Neuronal stem cell (in vitro differentiated cells): ENCODE results near the gene HOXC11.

Source experiments
- DNase-seq: peaks from one replicate; pipeline ENCODE4 v3.0.0-alpha.2; 2013; ENCODE audit warnings: low spot score
- H2AFZ ChIP-seq: one replicate; pipeline ENCODE4 v1.6.1; 2013; ENCODE audit warnings: mild to moderate bottlenecking, low read length, inconsistent platforms
- H2AK5ac ChIP-seq: 2 replicates; pipeline ENCODE4 v1.6.1; 2013; ENCODE audit warnings: low read depth, mild to moderate bottlenecking, inconsistent platforms, low read length, moderate library complexity, mixed read lengths
- H2BK120ac ChIP-seq: 2 replicates; pipeline ENCODE4 v1.6.1; 2013; ENCODE audit warnings: low read depth, mild to moderate bottlenecking, inconsistent platforms, low read length, moderate library complexity, mixed read lengths
- H2BK12ac ChIP-seq: one replicate; pipeline ENCODE4 v1.6.1; 2013; ENCODE audit warnings: low read length, inconsistent platforms
- H2BK15ac ChIP-seq: 2 replicates; pipeline ENCODE4 v1.6.1; 2013; ENCODE audit warnings: mild to moderate bottlenecking, low read length, inconsistent platforms, mixed read lengths
- H2BK5ac ChIP-seq: one replicate; pipeline ENCODE4 v1.6.1; 2013; ENCODE audit warnings: inconsistent platforms, mild to moderate bottlenecking, low read length, moderate library complexity
- H3K14ac ChIP-seq: one replicate; pipeline ENCODE4 v1.6.1; 2013; ENCODE audit warnings: low read length, inconsistent platforms
- H3K18ac ChIP-seq: 2 replicates; pipeline ENCODE4 v1.6.1; 2013; ENCODE audit warnings: low read length, inconsistent platforms
- H3K23ac ChIP-seq: 2 replicates; pipeline ENCODE4 v1.6.1; 2013; ENCODE audit warnings: low read depth, mild to moderate bottlenecking, mixed read lengths, low read length, inconsistent platforms; ENCODE audit not compliant: poor library complexity
- H3K27ac ChIP-seq: replicated peaks from 3 replicates; pipeline ENCODE4 v1.5.1; 2013; ENCODE audit warnings: low read length, inconsistent platforms
- H3K27me3 ChIP-seq, 3 experiments: 2 replicates each; pipeline ENCODE4 v1.6.1; 2013; ENCODE audit warnings: low read length in 3 of 3, mild to moderate bottlenecking in 2 of 3, inconsistent platforms in 1 of 3, low read depth in 1 of 3, mixed read lengths in 1 of 3, moderate library complexity in 1 of 3; ENCODE audit not compliant: control insufficient read depth in 3 of 3, insufficient read depth in 3 of 3
- H3K36me3 ChIP-seq, 2 donors: replicated peaks in 1 of 2; 2 replicates each; pipeline ENCODE4 v1.6.1; 2013; ENCODE audit warnings: low read length in 2 of 2; ENCODE audit not compliant: control insufficient read depth in 2 of 2, insufficient read depth in 2 of 2
- H3K4ac ChIP-seq: 2 replicates; pipeline ENCODE4 v1.6.1; 2013; ENCODE audit warnings: inconsistent platforms, mild to moderate bottlenecking, low read length, moderate library complexity
- H3K4me1 ChIP-seq, 2 donors: 1 replicate in 1 of 2; 2 replicates in 1 of 2; pipeline ENCODE4 v1.6.1; 2013; ENCODE audit warnings: low read length in 2 of 2, low read depth in 1 of 2; ENCODE audit not compliant: control insufficient read depth in 2 of 2, insufficient read depth in 1 of 2
- H3K4me2 ChIP-seq: one replicate; pipeline ENCODE4 v1.6.1; 2013; ENCODE audit warnings: mild to moderate bottlenecking, low read length, inconsistent platforms; ENCODE audit not compliant: insufficient read depth, poor library complexity, severe bottlenecking
- H3K4me3 ChIP-seq, 2 donors: 2 replicates each; pipeline ENCODE4 v1.5.1; 2013; ENCODE audit warnings: low read length in 2 of 2, mild to moderate bottlenecking in 2 of 2, inconsistent platforms in 1 of 2, moderate library complexity in 1 of 2
- H3K79me1 ChIP-seq: one replicate; pipeline ENCODE4 v1.6.1; 2013; ENCODE audit warnings: low read depth, mild to moderate bottlenecking, inconsistent platforms, low read length, moderate library complexity
- H3K9ac ChIP-seq: one replicate; pipeline ENCODE4 v1.6.1; 2013; ENCODE audit warnings: mild to moderate bottlenecking, low read depth, low read length, inconsistent platforms; ENCODE audit not compliant: poor library complexity
- H3K9me3 ChIP-seq, 2 donors: replicated peaks in 1 of 2; 2 replicates each; pipeline versions ENCODE3 to v1.6.1; 2013; ENCODE audit warnings: low read length in 2 of 2, mild to moderate bottlenecking in 2 of 2, inconsistent platforms in 1 of 2, low read depth in 1 of 2, mixed read lengths in 1 of 2, moderate library complexity in 1 of 2; ENCODE audit not compliant: control insufficient read depth in 2 of 2, insufficient read depth in 1 of 2
- H4K8ac ChIP-seq: one replicate; pipeline ENCODE4 v1.6.1; 2013; ENCODE audit warnings: low read depth, mild to moderate bottlenecking, inconsistent platforms, low read length, moderate library complexity
- H4K91ac ChIP-seq: one replicate; pipeline ENCODE4 v1.6.1; 2013; ENCODE audit warnings: low read length, low read depth, mild to moderate bottlenecking, inconsistent platforms; ENCODE audit not compliant: poor library complexity
- WGBS, 2 donors: extraction: QIAGEN DNeasy Blood & Tissue Kit; methylation state at CpG; one replicate each; pipeline ENCODE4 v1.1.7; 2013; ENCODE audit warnings: missing lambda C conversion rate in 2 of 2, mixed read lengths in 1 of 2; ENCODE audit not compliant: insufficient read length in 2 of 2, insufficient replicate concordance in 1 of 2; ENCODE audit errors: extremely low coverage in 2 of 2; 5-methylcytosine and 5-hydroxymethylcytosine counted together

Gene HOXC11

GRCh38 chr12:53991077-53991460 is 18.1 kb downstream of the HOXC11 start:
- Histone ChIP-seq H4K8ac (no peak overlapping the region), H3K27ac (no peak overlapping the region), H3K14ac (no peak overlapping the region), H3K27me3 (peaks cover 67 to 100% (median 100%) of the 10 kb centered on the region in 3 experiments), H2AK5ac (no peak overlapping the region), H2BK120ac (no peak overlapping the region), H2BK5ac (no peak overlapping the region), H3K23ac (no peak overlapping the region), H3K4ac (no peak overlapping the region), H3K9me3 (peaks cover 0 to 4% of the 10 kb centered on the region in 2 donors), H3K18ac (no peak overlapping the region), H2BK15ac (no peak overlapping the region), H3K4me1 (no peaks in the 10 kb centered on the region), H2AFZ (no peak overlapping the region), H3K9ac (no peak overlapping the region), H2BK12ac (no peak overlapping the region), H3K4me3 (no peak overlapping the region), H3K79me1 (no peaks in the 10 kb centered on the region), H4K91ac (no peak overlapping the region), H3K4me2 (no peak overlapping the region), H3K36me3 (no peaks in the 10 kb centered on the region)
- DNase-seq, result no peak
- no CpG with 5 or more reads among the region's 8 CpGs for WGBS, 2 donors

DNA sequence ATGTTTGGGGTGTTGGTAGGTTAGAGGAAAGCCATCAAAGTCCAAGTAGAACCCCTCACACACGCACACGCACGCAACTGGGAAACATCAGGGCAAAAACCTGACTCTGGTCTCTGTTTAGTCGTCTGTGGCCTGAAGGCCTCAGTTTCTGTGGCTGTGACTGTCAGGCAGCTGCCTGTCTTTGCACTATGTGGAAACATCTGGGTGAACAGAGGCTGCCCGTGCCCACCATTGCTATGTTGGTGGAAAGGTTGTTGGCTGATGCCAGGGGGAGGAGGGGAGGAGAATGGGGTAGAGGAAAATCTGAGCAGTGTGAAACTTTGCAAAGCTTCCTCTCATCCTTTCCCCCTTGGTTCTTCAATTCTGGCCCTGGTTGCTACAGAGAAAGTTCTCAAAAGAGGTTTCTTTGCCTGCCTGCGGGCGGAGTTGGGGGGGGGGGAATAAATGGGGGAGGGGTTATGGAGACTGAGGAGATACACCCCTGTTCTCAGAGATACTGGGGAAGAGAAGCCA is 19.5 kb downstream of the HOXC11 start:
- H3K27me3 ChIP-seq, result peaks cover 70 to 100% (median 100%) of the 10 kb centered on the region in 3 experiments
- no peak overlapping the region for H3K9ac ChIP-seq
- H2BK5ac ChIP-seq, result no peak overlapping the region
- no peak overlapping the region for H3K27ac ChIP-seq
- H3K79me1 ChIP-seq, result no peaks in the 10 kb centered on the region
- H2AFZ ChIP-seq, result no peak overlapping the region
- peaks cover 0 to 4% of the 10 kb centered on the region in 2 donors for H3K9me3 ChIP-seq
- H3K23ac ChIP-seq, result no peak overlapping the region
- DNase-seq, result no peak
- no peak overlapping the region for H3K4me2 ChIP-seq
- H2BK120ac ChIP-seq, result no peak overlapping the region
- H3K4me1 ChIP-seq, result no peaks in the 10 kb centered on the region
- H3K18ac ChIP-seq, result no peak overlapping the region
- no peak overlapping the region for H2BK12ac ChIP-seq
- WGBS, 2 donors, result no CpG with 5 or more reads among the region's 7 CpGs
- H3K4me3 ChIP-seq, result no peak overlapping the region
- no peak overlapping the region for H3K14ac ChIP-seq
- H4K91ac ChIP-seq, result no peak overlapping the region
- no peak overlapping the region for H4K8ac ChIP-seq
- no peaks in the 10 kb centered on the region for H3K36me3 ChIP-seq
- H3K4ac ChIP-seq, result no peak overlapping the region
- no peak overlapping the region for H2AK5ac ChIP-seq
- H2BK15ac ChIP-seq, result no peak overlapping the region

DNA sequence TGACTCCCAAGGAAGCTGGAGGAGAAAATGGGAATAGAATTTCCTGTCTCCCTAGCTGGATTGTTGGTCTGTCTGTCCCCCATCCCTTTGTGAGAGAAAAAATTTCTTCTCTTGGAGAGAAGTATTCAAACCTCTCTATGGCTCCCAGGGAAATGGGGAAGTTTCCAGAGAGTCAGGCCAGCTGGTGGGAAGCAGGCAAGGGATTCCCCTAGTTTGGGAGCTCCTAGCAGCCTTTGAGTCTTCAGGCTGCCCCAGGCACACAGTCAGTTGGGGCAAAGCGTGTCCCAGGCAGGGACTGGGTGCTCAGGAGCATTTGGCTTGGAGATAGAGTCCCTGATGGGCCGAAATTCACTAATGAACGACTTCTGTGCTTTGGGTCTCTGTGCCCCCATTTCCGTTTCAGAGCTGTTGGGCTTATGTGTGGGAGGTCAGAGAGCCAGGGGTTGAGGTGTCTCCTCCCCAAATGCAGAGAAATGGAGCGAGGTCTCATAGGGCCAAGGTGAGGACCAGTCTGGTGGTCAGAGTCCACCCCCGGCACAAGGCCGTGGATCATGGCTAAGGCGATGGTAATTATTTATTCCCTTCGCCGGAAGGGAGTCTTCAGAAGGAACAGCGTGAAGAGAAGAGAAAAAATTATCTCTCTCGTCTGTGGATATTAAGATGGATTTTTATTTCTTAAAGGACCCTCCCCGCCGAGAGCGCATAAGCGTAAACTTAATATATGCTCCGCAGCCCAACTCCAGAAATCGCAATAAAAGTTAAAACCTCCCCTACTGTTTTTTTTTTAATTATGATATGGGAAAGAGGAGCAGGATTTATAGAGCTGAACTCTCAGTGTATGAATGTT is 20.5 kb downstream of the HOXC11 start:
- Histone ChIP-seq H2BK12ac (no peak overlapping the region), H2AFZ (no peak overlapping the region), H2BK15ac (no peak overlapping the region), H3K27ac (no peak overlapping the region), H2BK5ac (no peak overlapping the region), H3K36me3 (no peaks in the 10 kb centered on the region), H3K27me3 (peaks cover 78 to 100% (median 100%) of the 10 kb centered on the region in 3 experiments), H3K14ac (no peak overlapping the region), H3K18ac (no peak overlapping the region), H3K79me1 (no peaks in the 10 kb centered on the region), H2AK5ac (no peak overlapping the region), H3K4me2 (no peak overlapping the region), H3K4me3 (peak overlapping the region in 1 of 2 donors; percentile 5), H3K4me1 (no peaks in the 10 kb centered on the region), H3K9ac (no peak overlapping the region), H3K23ac (no peak overlapping the region), H3K9me3 (peaks cover 0 to 4% of the 10 kb centered on the region in 2 donors), H2BK120ac (no peak overlapping the region), H4K91ac (no peak overlapping the region), H3K4ac (no peak overlapping the region), H4K8ac (no peak overlapping the region)
- DNase-seq, result no peak
- no CpG with 5 or more reads among the region's 18 CpGs for WGBS, 2 donors

DNA sequence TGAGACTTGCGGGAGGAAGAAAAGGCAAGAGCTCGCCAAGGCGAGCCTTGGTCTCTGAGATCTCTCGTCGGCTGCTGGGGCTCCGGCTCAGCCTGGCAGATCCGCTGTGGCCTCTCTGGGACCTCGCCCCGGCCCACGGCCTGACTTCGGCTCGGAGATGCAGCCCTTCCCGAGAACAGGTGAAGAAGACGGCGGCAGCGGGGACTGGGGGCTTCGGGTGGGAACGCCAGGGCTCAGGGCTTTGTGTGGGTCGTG is 21.0 kb downstream of the HOXC11 start:
- no peak overlapping the region for H3K9ac ChIP-seq
- WGBS, 2 donors, result no CpG with 5 or more reads among the region's 19 CpGs
- H3K18ac ChIP-seq, result peak overlapping the region; percentile 29
- no peaks in the 10 kb centered on the region for H3K79me1 ChIP-seq
- no peak for DNase-seq
- no peaks in the 10 kb centered on the region for H3K4me1 ChIP-seq
- H3K27me3 ChIP-seq, result peaks cover 81 to 100% (median 100%) of the 10 kb centered on the region in 3 experiments
- no peak overlapping the region for H3K4ac ChIP-seq
- H4K91ac ChIP-seq, result no peak overlapping the region
- H3K27ac ChIP-seq, result no peak overlapping the region
- no peak overlapping the region for H3K4me2 ChIP-seq
- peak overlapping the region; percentile 68 for H2AFZ ChIP-seq
- peaks cover 0 to 4% of the 10 kb centered on the region in 2 donors for H3K9me3 ChIP-seq
- no peak overlapping the region for H2BK12ac ChIP-seq
- no peak overlapping the region for H2BK120ac ChIP-seq
- peak overlapping the region; percentile 90 for H3K23ac ChIP-seq
- no peak overlapping the region for H3K14ac ChIP-seq
- no peak overlapping the region for H2AK5ac ChIP-seq
- H2BK5ac ChIP-seq, result no peak overlapping the region
- no peak overlapping the region for H3K4me3 ChIP-seq
- H3K36me3 ChIP-seq, result no peaks in the 10 kb centered on the region
- no peak overlapping the region for H4K8ac ChIP-seq
- no peak overlapping the region for H2BK15ac ChIP-seq
